Hepatocyte (in vitro differentiated cells): ENCODE data around the gene RRP1.

Experiments
- CTCF ChIP-seq: fragments of 200-600 bp; sonication (generic); IDR thresholded peaks from 2 replicates; pipeline ENCODE4 v1.5.1; 2016; ENCODE audit warnings: antibody characterized with exemption, mild to moderate bottlenecking; ENCODE audit not compliant: poor library complexity
- EZH2phosphoT487 ChIP-seq: fragments of 200-600 bp; sonication (generic); IDR thresholded peaks from one replicate; pipeline ENCODE4 v1.6.1; 2018; ENCODE audit warnings: antibody characterized with exemption, mild to moderate bottlenecking, low read depth, moderate library complexity; ENCODE audit not compliant: unreplicated experiment, severe bottlenecking

GRCh38 chr21:43767498-43767983, 21.8 kb upstream of the RRP1 start:
- TF ChIP-seq CTCF (no peak), EZH2phosphoT487 (no peak)
